DOHH2 (cell line): ENCODE data around the gene KIF5C.

Source experiments
- H3F3A ChIP-seq: fragments of 200-600 bp; sonication (generic), shearing (Covaris generic); 2 replicates; pipeline ENCODE4 v1.6.0; 2016; ENCODE audit warnings: antibody characterized with exemption, mild to moderate bottlenecking; ENCODE audit not compliant: control insufficient read depth, insufficient read depth
- H3K27ac ChIP-seq: fragments of 200-600 bp; sonication (generic); 2 replicates; pipeline ENCODE4 v1.5.1; 2014; ENCODE audit warnings: low read depth, mild to moderate bottlenecking, low read length, moderate library complexity
- H3K27me3 ChIP-seq: fragments of 200-600 bp; sonication (generic); 2 replicates; pipeline ENCODE4 v1.6.1; 2014; ENCODE audit warnings: mild to moderate bottlenecking, low read length, mixed read lengths; ENCODE audit not compliant: control insufficient read depth
- H3K36me3 ChIP-seq: fragments of 200-600 bp; sonication (generic); 2 replicates; pipeline ENCODE4 v1.6.1; 2014; ENCODE audit warnings: mild to moderate bottlenecking, low read length, moderate library complexity, mixed read lengths; ENCODE audit not compliant: control insufficient read depth
- H3K4me1 ChIP-seq: fragments of 200-600 bp; sonication (generic); 2 replicates; pipeline ENCODE4 v1.6.1; 2014; ENCODE audit warnings: mild to moderate bottlenecking, low read length, mixed read lengths; ENCODE audit not compliant: control insufficient read depth
- H3K4me2 ChIP-seq: fragments of 200-600 bp; sonication (generic); 2 replicates; pipeline ENCODE4 v1.6.0; 2014; ENCODE audit warnings: mild to moderate bottlenecking, low read length, moderate library complexity
- H3K4me3 ChIP-seq: fragments of 200-600 bp; sonication (generic); 2 replicates; pipeline ENCODE4 v1.5.1; 2014; ENCODE audit warnings: mild to moderate bottlenecking, low read length, mixed read lengths
- H3K79me2 ChIP-seq: fragments of 200-600 bp; sonication (generic); 2 replicates; pipeline ENCODE4 v1.6.1; 2014; ENCODE audit warnings: mild to moderate bottlenecking, low read length, mixed read lengths; ENCODE audit not compliant: control insufficient read depth
- H3K9me2 ChIP-seq: fragments of 200-600 bp; sonication (generic); replicated peaks from 2 replicates; pipeline ENCODE4 v1.6.1; 2014; ENCODE audit warnings: mild to moderate bottlenecking, low read length, mixed read lengths; ENCODE audit not compliant: control insufficient read depth
- H3K9me3 ChIP-seq: fragments of 200-600 bp; sonication (generic); 2 replicates; pipeline ENCODE4 v1.6.1; 2014; ENCODE audit warnings: antibody characterized with exemption, low read length, mixed read lengths; ENCODE audit not compliant: control insufficient read depth, insufficient read depth
- H4K20me1 ChIP-seq: fragments of 200-600 bp; sonication (generic); 2 replicates; pipeline ENCODE4 v1.6.0; 2014; ENCODE audit warnings: low read depth, mild to moderate bottlenecking, antibody characterized with exemption, low read length, moderate library complexity; ENCODE audit not compliant: control insufficient read depth, insufficient read depth
- CTCF ChIP-seq: fragments of 200-600 bp; sonication (generic); IDR thresholded peaks from one replicate; pipeline ENCODE4 v1.5.1; 2014; ENCODE audit warnings: antibody characterized with exemption, mild to moderate bottlenecking, low read depth, low read length; ENCODE audit not compliant: poor library complexity, severe bottlenecking
- EZH2phosphoT487 ChIP-seq: fragments of 200-600 bp; sonication (generic); IDR thresholded peaks from 2 replicates; pipeline ENCODE4 v1.6.1; 2017; ENCODE audit warnings: borderline replicate concordance, mild to moderate bottlenecking, antibody characterized with exemption, low read length, moderate library complexity, mixed read lengths

KIF5C gene

GRCh38 chr2:148922776-148923475, 47.9 kb downstream of the KIF5C start:
- no peaks in the 10 kb centered on the region for H3K79me2 ChIP-seq
- no peaks in the 10 kb centered on the region for H3K9me3 ChIP-seq
- peaks cover 15% of the 10 kb centered on the region for H3K4me1 ChIP-seq
- H3K4me3 ChIP-seq = no peak overlapping the region
- H3K27me3 ChIP-seq = no peaks in the 10 kb centered on the region
- H3F3A ChIP-seq = no peaks in the 10 kb centered on the region
- H3K9me2 ChIP-seq = no peaks in the 10 kb centered on the region
- H3K36me3 ChIP-seq = no peaks in the 10 kb centered on the region
- H3K27ac ChIP-seq = no peak overlapping the region
- no peak overlapping the region for H3K4me2 ChIP-seq
- H4K20me1 ChIP-seq = no peaks in the 10 kb centered on the region
- TF ChIP-seq CTCF (no peak), EZH2phosphoT487 (no peak)

- H3K4me2 ChIP-seq = no peak overlapping the region
- no peaks in the 10 kb centered on the region for H3K9me3 ChIP-seq
- no peaks in the 10 kb centered on the region for H3F3A ChIP-seq
- H3K4me1 ChIP-seq = peaks cover 15% of the 10 kb centered on the region
- no peak for TF ChIP-seq CTCF
- no peak for TF ChIP-seq EZH2phosphoT487
- no peaks in the 10 kb centered on the region for H3K27me3 ChIP-seq
- no peaks in the 10 kb centered on the region for H3K9me2 ChIP-seq
- H3K79me2 ChIP-seq = no peaks in the 10 kb centered on the region
- peaks cover under 1% of the 10 kb centered on the region; the same call in 1 of the 2 replicates for H3K36me3 ChIP-seq
- H3K27ac ChIP-seq = no peak overlapping the region
- no peaks in the 10 kb centered on the region for H4K20me1 ChIP-seq
- H3K4me3 ChIP-seq = no peak overlapping the region
Observed at GRCh38 chr2:148924514-148925178, 49.6 kb downstream of the KIF5C start.

- H3K27me3 ChIP-seq = no peaks in the 10 kb centered on the region
- H3K9me2 ChIP-seq = no peaks in the 10 kb centered on the region
- H3F3A ChIP-seq = no peaks in the 10 kb centered on the region
- H3K4me2 ChIP-seq = peak overlapping the region; percentile 81
- H3K79me2 ChIP-seq = no peaks in the 10 kb centered on the region
- H3K27ac ChIP-seq = peak overlapping the region; percentile 23; the same call in 1 of the 2 replicates
- H4K20me1 ChIP-seq = no peaks in the 10 kb centered on the region
- no peaks in the 10 kb centered on the region for H3K9me3 ChIP-seq
- peak overlapping the region; percentile 70 for H3K4me3 ChIP-seq
- peak; percentile 86 for TF ChIP-seq CTCF
- no peak for TF ChIP-seq EZH2phosphoT487
- H3K4me1 ChIP-seq = peaks cover 15% of the 10 kb centered on the region
- H3K36me3 ChIP-seq = peaks cover 4% of the 10 kb centered on the region; the same call in 1 of the 2 replicates
Observed at GRCh38 chr2:148926291-148926961, 51.4 kb downstream of the KIF5C start.
